Mesothelial cell of epicardium (in vitro differentiated cells): ENCODE measurements around the gene CRNN. TPM values are rescaled to one million over a fixed set of nuclear protein-coding genes. Genes with fewer than 3 reads are reported as not detected.

Source experiments
- DNase-seq, 2 experiments: peaks; one replicate each; pipeline ENCODE4 v3.0.0; 2021; ENCODE audit warnings: low spot score in 2 of 2; ENCODE audit not compliant: unreplicated experiment in 2 of 2
- H3K27ac Mint-ChIP-seq: 2 replicates; pipeline ENCODE4 v1.8.0; 2021; ENCODE audit warnings: mixed read lengths
- H3K27me3 Mint-ChIP-seq: 2 replicates; pipeline ENCODE4 v1.8.0; 2021; ENCODE audit warnings: low read depth, mixed read lengths
- H3K36me3 Mint-ChIP-seq: 2 replicates; pipeline ENCODE4 v1.8.0; 2021; ENCODE audit warnings: mixed read lengths
- H3K4me1 Mint-ChIP-seq: 2 replicates; pipeline ENCODE4 v1.8.0; 2021; ENCODE audit warnings: mixed read lengths
- H3K4me3 Mint-ChIP-seq: 2 replicates; pipeline ENCODE4 v1.8.0; 2021; ENCODE audit warnings: mild to moderate bottlenecking, moderate library complexity, mixed read lengths
- H3K9me3 Mint-ChIP-seq: 2 replicates; pipeline ENCODE4 v1.8.0; 2021; ENCODE audit warnings: mixed read lengths
- total RNA-seq: library from RNA; stranded (reverse); gene quantifications from 3 replicates; pipeline ENCODE4 v1.2.1, GENCODE V29; 2021
- TF ChIP-seq, protein P1 (sequence below): fragments of 200-600 bp; sonication (generic); IDR thresholded peaks from one replicate; pipeline ENCODE4 v1.5.0; 2021; ENCODE audit warnings: antibody characterized with exemption; ENCODE audit not compliant: unreplicated experiment

Gene CRNN
- total RNA-seq, 1 donor from 2014 or later, result not detected

DNA sequence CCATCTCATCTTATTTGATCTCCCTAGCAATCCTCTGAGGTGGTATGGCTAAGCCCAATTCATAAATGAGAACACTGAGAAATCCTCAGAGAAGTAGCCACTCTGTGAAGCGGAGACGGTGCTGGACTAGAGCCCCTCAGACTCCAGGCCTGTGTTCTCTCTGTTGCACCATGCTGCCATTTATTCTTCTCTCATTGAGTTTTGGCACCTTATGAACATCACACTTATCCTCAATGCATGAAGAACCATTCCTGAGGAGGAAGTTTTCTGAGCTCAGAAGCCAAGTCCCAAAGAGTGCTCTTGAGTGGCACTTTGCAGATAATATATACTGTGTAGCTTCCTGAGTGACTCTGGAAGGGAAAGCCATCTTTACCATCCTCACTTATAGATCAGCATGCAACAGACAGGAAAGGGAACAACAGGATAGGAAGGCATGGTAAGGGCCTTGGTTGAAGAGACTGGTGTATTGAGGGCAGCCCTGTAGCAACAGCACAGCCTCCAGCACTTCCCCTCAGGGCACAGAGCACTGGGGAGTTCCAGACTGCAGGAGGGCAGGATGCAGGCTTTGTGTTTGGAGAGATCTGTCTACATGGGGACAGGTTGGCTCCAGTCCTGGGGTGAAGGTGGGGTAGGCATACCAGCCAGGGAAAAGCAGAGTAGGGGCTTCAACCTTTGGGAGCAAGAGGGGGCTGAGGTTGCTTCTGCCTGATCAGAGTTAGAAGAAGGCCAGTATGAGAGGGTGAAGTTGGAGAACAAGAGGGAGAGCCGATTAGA lies 1.6 kb upstream of the CRNN start:
- no peak overlapping the region for H3K27ac Mint-ChIP-seq
- TF ChIP-seq, protein P1, sequence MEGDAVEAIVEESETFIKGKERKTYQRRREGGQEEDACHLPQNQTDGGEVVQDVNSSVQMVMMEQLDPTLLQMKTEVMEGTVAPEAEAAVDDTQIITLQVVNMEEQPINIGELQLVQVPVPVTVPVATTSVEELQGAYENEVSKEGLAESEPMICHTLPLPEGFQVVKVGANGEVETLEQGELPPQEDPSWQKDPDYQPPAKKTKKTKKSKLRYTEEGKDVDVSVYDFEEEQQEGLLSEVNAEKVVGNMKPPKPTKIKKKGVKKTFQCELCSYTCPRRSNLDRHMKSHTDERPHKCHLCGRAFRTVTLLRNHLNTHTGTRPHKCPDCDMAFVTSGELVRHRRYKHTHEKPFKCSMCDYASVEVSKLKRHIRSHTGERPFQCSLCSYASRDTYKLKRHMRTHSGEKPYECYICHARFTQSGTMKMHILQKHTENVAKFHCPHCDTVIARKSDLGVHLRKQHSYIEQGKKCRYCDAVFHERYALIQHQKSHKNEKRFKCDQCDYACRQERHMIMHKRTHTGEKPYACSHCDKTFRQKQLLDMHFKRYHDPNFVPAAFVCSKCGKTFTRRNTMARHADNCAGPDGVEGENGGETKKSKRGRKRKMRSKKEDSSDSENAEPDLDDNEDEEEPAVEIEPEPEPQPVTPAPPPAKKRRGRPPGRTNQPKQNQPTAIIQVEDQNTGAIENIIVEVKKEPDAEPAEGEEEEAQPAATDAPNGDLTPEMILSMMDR, result no peak
- H3K9me3 Mint-ChIP-seq, result peaks cover 59% of the 10 kb centered on the region
- no peak overlapping the region for H3K4me3 Mint-ChIP-seq
- H3K4me1 Mint-ChIP-seq, result no peaks in the 10 kb centered on the region
- no peaks in the 10 kb centered on the region for H3K27me3 Mint-ChIP-seq
- DNase-seq, result no peak
- peaks cover 4% of the 10 kb centered on the region for H3K36me3 Mint-ChIP-seq

DNA sequence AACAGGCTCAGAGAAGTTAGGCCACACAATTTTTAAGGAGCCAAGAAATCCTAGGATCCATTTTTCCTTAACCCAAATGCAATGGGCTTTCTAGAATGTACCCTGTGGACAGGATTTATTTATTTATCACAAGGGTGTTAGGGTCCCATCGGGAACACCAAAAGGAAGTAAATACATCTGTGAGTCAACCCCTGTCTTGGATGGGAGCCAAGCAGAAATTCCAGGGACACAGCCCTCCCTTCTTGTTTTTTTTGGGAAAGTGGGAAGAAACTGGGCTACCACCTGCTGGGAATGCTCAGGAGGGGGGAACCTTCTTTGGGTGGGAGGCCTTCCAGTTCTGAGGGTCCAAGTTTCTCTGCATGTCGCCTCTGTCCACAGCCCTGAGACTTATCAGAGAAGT lies 1.3 kb downstream of the CRNN start:
- TF ChIP-seq, protein P1, result no peak
- DNase-seq, result no peak
- Mint-ChIP-seq H3K9me3 (peaks cover 61% of the 10 kb centered on the region), H3K4me1 (no peaks in the 10 kb centered on the region), H3K36me3 (peaks cover 4% of the 10 kb centered on the region), H3K27me3 (no peaks in the 10 kb centered on the region), H3K27ac (no peak overlapping the region), H3K4me3 (no peak overlapping the region)

DNA sequence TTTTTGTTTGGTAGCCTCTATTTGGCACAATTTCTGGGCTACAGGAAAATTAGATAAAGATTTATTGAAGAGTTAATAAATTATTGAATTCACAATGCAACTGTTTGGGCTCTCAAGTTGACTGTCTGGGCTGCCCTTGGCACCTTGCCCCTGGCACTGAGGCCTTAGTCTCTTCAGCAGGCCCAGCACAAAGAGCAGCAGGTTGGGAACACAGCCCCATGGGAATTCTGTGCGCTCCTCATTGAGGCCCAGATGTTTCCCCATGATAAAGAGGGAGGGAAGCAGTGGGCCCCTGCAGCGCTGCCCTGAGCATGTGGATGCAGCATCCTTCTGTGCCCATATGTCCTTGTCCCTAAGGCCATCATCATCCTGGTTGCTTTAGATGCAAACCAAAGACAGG lies 2.9 kb downstream of the CRNN start:
- Mint-ChIP-seq H3K9me3 (peaks cover 65% of the 10 kb centered on the region), H3K27ac (no peak overlapping the region), H3K4me3 (no peak overlapping the region), H3K27me3 (no peaks in the 10 kb centered on the region), H3K4me1 (no peaks in the 10 kb centered on the region), H3K36me3 (no peaks in the 10 kb centered on the region)
- no peak for DNase-seq
- TF ChIP-seq, protein P1, result no peak

DNA sequence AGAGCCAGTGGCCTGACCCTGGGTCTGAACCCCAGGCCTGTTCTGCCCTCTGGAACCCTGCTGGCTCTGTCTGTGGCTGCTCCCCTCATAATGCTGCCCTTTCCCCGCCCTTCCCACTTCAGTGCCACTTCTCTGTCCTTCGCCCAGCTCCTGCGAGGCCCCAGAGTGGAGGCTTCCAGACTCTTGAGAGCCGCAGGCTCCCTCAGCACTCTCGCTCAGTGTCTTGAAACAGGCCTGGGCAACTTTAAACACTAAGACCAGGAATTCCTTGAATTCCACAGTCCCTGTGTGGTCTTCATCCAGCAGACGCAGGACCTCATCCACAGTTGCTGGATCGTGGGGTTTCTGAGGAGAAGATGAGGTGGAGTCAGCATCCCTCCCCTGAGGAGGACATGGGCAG lies 3.5 kb downstream of the CRNN start:
- TF ChIP-seq, protein P1, result no peak
- Mint-ChIP-seq H3K4me1 (no peaks in the 10 kb centered on the region), H3K27me3 (no peaks in the 10 kb centered on the region), H3K4me3 (no peak overlapping the region), H3K36me3 (no peaks in the 10 kb centered on the region), H3K27ac (no peak overlapping the region), H3K9me3 (peaks cover 63% of the 10 kb centered on the region)
- DNase-seq, result no peak

DNA sequence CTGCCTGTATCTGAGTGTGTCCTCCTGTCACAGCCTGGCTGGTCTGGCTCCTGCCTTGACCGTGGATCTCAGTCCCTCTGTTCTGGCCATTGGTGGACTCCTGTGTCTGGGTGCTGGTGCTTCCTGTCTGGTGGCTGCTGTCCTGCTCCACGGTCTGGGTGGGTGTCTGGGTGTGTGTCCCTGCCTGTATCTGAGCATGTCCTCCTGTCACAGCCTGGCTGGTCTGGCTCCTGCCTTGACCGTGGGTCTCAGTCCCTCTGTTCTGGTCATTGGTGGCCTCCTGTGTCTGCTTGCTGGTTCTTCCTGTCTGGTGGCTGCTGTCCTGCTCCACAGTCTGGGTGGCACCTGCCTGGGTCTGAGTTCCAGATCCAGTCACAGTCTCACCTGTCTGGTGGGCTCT lies 4.0 kb downstream of the CRNN start:
- no peaks in the 10 kb centered on the region for H3K36me3 Mint-ChIP-seq
- no peaks in the 10 kb centered on the region for H3K4me1 Mint-ChIP-seq
- no peaks in the 10 kb centered on the region for H3K27me3 Mint-ChIP-seq
- H3K27ac Mint-ChIP-seq, result no peak overlapping the region
- no peak overlapping the region for H3K4me3 Mint-ChIP-seq
- TF ChIP-seq, protein P1, result no peak
- DNase-seq, result no peak
- peaks cover 62% of the 10 kb centered on the region for H3K9me3 Mint-ChIP-seq
